ENCODE measurements around the gene HSPA2.

DNA sequence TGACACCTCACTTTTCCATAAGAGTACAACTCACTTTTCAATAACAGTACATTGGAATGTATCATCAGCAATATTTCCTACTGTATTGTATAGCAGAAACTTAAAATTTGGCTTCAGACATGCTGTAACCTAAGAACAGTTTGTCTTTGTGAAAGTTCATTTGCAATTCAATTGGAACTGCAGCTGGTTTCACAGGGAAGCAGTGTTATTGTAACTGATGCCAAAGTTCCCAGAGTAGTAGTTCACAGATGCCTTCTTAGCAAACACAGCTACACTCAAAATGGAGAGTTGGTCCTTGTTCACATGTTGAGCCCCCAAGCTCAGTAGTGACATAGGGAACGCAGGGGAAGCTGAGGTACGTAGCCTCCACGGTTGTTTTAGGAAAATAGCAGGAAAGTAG lies 32.6 kb downstream of the HSPA2 start:
- no peak for TF ChIP-seq CTCF (IDR thresholded peaks at IDR 0.05; ENCODE audit: low read length)
- no peak for TF ChIP-seq EZH2 (IDR thresholded peaks at IDR 0.05; ENCODE audit: borderline replicate concordance, low read length)
